LHCN-M2 (cell line): ENCODE measurements around the gene CAPZA1. TPM values are rescaled to one million over a fixed set of nuclear protein-coding genes. Genes with fewer than 3 reads are reported as not detected.

Experiments
- DNase-seq: peaks from one replicate; pipeline ENCODE4 v3.0.0-alpha.2; 2012; ENCODE audit warnings: low read depth
- total RNA-seq: library from RNA; depleted of rRNA; stranded (reverse); fragments of >200 nt; gene quantifications from 2 replicates; pipeline ENCODE4 v1.2.3, GENCODE V29; 2014

Gene CAPZA1
- total RNA-seq, 1 experiment from 2014 or later = 346 TPM

DNA sequence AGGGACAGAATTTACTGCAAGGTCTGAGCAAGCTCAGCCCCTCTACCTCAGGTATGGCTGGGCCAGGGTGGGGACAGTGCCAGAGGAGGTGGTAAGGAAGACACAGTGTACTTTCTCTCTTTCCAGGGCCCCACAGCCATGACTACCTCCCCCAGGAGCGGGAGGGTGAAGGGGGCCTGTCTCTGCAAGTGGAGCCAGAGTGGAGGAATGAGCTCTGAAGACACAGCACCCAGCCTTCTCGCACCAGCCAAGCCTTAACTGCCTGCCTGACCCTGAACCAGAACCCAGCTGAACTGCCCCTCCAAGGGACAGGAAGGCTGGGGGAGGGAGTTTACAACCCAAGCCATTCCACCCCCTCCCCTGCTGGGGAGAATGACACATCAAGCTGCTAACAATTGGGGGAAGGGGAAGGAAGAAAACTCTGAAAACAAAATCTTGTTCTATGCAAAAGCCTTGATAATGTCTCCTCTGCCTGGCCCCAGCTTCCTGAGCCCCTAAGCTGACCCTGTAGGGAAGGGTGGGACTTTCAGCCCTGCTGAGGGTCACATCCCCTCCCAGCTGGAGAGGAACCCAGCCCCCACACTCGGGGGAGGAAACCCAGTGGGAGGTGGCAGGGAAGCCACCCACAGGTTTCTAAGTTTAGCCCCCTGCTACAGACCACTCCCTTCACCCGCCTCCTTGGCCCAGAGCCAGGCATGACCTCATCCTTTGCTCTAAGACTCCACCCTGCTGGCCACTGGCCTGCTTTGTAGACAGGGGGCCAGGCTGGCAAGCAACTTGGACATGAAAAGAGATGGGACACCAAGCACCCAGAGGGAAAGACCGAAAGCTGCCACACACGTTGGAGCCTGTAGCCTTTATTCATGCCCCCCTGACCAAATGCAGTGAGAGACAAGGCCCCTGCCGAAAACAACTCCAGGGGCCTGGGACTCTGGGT lies 80.9 kb downstream of the CAPZA1 start:
- DNase-seq = peak; percentile 91

DNA sequence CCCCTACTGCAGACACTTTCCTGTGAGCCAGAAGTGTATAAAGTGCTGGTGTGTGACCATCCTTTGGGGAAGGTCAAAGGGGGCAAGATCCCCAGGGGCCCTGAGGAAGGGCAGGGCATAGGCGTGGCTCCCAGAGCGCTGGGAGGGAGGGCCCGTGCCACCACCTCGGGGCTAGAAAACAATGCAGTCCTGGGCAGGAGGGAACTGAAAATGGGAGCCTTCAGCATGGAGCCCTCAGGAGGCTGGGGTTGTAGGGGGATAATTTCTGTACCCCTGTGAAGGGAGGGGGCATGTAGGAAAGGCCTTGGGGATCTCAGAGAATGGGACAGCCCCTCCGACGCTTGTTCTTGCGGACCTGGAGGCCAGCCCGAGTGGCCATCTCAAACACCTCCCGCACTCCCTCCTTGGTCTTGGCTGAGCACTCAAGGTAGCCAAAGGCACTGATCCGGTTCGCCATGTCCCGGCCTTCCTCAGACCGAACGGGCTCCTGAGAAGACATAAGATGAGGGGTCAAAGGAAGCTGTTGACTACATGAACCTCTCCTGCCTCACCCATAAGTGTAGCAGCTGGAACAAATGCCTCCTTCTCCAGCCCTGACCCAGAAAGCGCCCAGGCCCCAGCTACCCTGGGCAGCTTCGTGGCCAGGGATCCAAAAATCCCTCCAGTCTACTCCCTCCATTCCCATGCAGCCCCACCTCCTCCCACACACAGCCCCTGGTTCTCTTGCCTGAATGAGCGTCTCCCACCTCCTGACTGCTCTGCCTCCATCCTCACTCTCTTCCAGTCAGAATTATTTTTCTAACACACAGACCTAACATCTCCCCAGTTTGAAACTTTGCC lies 81.8 kb downstream of the CAPZA1 start:
- no peak for DNase-seq

DNA sequence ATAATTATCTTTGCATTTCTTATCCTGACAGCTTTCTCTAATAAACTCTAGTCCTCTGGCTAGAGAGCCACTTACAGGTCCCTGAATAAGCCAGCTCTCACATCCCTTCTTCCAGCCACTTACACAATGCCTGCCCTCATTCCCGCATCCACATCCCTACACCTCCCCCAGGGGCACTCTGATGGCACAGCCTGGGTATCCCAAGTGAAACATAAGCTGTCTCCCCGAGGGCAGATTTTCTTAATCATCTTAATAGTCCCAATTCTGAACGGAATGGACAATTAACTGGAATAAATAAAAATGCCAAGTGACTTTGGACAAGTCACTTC lies 82.4 kb downstream of the CAPZA1 start:
- no peak for DNase-seq

DNA sequence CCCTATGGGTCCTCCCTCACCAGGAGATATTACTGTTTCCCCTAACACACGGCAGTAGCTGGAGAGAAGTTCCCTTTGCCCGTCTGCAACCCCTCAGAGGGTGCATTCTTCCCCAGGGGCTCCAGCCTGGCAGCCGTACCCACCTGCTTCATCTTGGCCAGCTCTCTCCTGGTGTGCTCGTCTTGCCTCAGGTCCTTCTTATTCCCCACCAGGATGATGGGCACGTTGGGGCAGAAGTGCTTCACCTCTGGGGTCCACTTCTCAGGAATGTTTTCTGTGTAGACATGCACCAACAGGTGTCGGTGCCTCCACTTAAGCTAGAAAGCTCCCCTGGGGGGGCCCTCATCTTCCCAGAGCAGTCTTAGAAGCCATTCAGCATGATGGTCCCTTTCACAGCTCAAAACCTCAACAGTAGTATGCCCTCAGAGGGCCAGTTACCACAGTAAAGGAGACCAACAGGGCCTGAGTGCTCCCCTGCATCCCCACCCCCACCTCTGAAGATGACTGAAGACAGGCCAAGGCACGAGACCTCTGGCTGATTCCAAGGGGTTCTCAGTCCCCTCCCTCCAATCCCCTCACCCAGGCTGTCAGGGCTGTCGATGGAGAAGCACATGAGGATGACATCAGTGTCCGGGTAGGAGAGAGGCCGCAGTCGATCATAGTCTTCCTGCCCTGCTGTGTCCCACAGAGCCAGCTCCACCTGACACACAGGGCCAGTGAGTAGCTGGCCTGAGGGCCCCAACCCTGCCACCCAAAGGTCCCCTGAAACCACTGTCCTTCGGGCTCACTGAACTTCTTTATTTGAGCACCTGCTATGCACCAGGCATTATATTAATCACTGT lies 83.0 kb downstream of the CAPZA1 start:
- no peak for DNase-seq

DNA sequence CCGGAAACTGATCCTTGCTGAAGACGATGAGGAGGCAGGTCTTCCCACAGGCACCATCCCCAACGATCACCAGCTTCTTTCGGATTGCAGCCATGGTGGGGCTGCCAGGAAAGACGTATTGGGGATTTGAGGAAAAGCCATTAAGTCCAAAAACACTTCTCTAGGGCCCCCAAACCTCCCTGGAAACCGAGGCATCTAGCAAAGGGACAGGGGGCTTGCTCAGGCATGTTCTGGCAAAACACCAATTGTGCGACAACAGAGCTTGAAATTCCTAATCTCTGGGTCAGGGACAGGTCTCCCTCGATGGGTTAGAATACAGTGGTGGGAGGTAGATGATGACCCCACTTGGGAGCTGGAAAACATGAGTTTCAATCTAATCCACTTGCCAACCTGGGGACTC lies 84.1 kb downstream of the CAPZA1 start:
- DNase-seq = no peak

DNA sequence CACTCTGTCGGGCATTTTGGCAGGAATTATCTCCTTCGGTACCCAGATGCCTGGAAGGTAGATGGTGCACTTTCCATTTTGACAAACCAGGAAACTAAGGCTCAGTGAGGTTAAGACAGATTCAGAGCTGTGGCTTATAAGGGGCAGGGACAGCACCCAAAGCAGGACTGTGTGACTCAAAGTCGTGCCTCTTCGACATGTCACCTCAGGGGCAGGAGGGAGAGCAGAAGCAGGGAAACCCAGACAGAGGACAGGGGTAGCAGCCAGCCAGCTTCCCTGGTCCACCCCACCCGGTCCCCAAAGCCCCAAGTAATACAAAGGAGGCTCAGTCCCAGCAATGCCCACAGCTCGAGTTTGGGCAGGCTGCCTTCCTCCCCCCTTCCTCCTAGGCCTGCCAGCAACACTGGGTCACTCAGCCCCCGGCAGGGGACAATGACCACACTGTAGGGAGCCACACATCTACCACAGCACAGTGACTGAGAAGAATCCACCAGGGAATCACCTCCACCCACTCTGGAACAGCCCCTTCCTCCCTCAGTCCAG lies 84.8 kb downstream of the CAPZA1 start:
- no peak for DNase-seq

DNA sequence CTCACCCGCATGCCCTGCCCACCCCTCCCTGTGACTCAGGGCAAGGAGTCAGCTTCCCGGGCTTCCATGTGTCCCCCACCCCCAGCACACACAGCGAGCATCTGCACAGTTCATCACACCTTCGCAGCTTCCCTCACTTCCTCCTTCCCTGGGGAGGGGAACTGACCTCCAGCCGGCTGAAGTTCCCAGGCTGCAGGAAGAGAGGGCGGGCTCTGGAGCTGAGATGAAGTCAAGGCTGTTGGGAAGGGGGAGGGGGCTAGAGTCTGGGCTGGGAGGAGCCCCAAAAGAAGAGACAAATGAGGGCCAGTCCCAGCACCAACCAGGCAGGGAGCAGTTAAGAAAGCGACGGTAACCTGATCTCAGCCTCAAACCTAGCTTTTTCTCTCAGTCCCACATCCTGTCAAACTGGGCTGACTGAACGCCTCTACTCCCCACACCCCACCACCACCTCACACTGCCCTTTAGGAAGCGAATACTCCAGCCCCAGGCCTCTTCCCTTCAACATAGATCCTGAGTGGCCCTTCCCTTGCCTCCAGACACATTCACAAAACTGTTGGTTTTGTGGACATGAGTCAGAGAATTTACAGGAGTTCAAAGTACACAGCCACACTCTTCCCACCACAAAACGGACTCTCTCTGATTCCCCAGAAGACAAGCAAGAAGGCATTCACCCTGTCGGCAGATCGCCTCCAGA lies 85.4 kb downstream of the CAPZA1 start:
- peak; percentile 98 for DNase-seq

DNA sequence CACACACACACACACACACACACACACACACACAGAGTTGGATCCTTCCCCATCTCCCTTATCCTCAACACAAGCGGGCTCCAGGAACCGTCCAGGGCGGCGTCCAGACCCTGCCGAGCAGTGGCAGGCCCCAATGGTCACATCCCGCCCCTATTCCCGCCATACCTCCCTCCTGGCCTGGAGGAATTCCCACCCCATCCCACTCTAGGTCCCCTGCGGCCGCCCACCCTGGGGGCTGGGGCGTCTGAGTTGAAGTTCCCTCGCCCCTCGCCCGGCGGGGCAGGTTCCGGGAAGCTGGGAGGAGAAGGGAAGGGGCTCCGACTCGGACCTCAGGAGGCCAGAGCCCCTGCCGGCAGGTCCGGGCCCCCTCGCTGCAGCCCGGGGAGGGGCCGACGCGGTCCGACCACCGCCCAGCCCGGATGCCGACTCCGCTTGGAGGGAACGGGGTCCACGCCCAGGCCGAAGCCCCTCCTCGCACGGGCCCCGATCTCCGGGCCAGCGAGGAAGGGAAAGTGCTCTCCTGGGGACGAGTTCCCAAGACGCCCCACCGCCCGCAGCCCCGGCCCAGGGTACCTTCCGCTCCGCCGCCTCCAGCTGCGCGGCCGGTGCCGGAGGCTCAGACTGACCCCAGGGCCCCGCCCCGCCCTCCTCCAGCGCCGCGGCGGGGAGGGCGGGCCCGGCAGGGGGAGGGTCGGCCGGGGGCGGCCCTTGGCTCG lies 87.0 kb downstream of the CAPZA1 start, which contains the start of gene RHOC:
Gene RHOC, minus strand, starts transcription at position 623 of the 716 bp plus-strand sequence. CDS start 3,328 bp downstream, outside the sequence.
- no peak for DNase-seq

DNA sequence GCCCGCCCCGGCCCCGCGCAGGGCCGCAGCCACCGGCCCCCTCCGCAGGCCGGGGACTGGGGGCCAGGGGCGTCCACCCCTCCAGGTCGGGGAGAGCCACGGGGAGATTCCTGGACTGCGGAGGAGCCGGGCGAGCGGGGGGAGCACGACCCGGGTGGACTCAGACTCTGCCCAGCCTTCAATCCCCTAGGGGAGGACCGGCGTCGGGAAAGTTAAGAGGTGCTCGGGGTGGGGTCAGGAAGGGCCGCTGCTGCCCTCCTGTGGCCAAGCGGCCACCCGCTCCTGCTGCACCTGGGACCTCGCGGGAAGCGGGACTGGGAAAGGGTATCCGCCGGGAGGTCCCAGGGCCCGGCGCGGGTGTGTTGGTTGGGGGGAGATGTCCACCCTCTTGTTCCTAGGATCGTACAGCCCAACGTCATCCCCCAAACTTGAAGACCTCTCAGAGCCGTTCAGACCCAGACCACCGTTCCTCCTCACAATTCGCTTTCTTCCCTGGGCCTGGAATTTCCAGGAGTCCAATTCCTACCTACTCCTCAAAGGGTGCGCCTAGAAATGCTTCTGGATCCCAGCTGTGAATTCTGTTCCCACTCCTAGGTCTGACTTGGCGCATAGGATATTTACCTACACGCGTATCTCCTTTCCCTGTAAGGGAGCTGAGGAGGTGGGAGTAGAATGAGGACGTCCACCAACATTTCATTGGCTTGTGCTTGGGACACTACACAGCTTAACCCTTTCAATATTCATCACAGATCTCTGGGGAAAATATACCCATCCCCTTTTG lies 87.8 kb downstream of the CAPZA1 start:
- DNase-seq = peak; percentile 88

DNA sequence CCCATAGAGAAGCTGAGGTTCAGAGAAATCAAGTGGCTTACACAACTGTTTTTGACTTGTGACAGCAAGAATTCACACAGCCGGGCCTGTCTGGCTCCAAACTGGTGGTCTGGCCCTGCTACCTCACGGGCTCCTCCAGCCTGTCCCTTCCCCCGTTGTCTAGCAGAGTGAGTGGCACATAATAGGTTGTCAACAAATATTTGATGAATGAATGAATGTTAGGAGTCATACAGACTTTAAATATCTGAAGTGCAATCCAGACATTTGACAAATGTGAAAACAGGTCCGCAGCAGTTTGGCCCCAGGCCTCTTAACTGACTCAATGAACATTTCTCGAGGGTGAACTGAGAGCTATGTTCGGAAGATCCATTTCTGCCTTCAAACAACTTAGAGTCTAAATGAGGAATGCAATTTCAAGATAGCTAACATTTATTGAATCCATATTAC lies 88.4 kb downstream of the CAPZA1 start:
- no peak for DNase-seq

DNA sequence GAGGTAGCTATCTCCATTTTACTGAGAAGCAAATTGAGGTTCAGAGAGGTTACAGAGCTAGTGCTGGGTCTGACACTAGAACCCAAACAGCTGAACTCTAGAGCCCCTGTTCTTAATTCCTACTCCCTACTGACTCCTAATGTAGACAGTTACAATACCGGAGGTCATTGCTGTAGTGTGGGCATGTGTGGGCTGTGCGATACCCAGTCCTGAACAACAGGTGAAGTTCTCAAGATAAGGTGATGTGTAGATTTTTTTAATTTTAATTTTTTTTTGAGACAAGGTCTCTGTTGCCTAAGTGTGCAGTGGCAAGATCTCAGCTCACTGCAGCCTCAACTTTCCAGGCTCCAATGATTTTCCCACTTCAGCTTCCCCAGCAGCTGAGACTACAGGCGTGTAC lies 88.9 kb downstream of the CAPZA1 start:
- DNase-seq = no peak

DNA sequence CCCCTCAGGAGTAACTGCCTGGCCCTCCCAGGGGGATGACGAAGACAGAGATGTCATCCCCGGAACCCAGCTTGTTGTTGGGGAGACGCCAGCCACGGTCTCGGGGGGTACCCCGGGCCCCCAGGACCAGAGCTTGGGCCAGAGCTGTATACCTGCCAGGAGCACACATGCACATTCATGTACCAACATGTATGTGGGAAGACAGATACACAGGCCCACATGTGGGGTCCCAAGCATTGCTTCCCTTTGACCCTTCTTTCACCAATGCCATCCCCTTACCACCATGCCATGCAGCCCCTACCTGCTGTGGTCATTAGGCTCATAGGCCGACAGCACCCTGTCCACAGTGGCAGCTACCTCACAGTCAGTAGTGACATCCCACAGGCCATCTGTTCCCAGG lies 90.5 kb downstream of the CAPZA1 start:
- DNase-seq = no peak

DNA sequence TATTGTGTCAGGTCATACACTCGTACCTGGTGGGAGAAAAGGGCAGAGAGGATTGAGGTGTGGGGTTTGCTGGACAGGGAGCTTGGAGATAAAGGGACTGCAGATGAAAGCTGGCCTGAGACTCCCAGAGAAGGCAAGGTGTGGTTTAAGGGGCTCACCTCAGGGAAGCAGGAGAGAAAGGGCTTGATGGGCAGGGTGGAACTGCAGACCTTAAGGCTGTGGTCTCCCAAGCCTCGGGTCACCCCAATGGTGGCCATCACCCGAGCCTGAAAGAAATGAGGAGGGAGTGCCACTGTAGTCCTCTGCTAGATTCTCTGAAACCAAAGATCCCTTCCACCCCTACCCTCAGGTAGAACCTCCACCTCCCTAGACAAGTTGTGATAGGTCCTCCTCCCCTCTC lies 91.0 kb downstream of the CAPZA1 start:
- no peak for DNase-seq

DNA sequence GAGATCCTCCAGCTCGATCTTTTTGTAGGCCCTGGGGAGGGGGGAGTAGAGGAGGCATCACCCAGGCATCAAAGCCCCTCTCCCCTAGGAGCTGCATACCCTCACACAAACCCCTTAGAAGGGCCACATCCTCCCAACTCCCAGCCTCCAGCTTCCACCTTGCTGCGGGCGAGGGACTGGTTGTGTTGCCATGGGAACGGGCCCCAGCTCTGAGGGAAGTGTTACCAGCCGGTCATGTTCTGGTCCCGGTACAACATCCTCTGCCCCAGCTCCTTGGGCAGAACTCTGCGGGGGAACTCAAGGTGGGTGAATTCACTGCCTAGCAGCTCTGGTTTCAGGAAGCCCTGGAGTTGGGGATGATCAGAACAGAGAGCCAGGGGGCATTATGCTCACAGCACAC lies 91.4 kb downstream of the CAPZA1 start:
- DNase-seq = no peak

DNA sequence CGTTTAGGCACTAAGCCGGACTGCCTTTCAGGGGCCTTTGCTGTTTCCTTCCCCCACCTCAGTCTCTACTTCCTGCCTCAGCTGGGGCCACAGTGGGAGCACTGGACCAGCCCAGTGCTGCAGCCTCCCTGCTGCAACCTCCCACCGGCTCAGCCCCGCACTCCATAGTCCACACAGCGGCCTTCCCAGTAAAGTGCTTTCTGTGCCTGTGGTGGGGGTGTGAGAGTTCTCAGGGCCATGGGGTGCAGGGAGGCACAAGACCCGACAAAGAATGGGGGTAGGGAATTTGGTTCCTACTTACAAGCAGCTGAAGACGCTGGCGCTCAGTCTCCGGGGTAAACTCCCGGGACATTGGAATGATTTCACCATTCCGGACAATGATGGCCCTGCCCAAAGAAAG lies 92.0 kb downstream of the CAPZA1 start:
- DNase-seq = no peak

DNA sequence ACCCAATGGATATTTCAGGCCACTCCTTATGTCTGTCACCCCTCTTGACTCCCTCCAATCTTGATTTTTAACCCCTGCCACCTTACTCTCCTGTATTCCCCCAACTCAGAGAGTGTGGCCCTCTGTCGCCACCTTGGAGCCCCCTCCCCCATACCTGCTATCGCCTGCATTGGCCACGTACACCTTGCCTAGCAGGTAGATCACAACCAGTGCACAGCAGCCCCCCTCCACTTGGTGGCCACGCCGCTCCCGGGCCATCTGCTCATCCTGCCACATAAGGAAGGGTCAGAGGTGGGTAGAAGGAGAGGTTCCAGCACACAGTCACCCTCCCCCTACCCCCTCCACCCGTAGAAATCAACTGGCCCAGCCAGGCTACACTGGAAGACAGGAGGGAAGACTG lies 92.6 kb downstream of the CAPZA1 start:
- no peak for DNase-seq

DNA sequence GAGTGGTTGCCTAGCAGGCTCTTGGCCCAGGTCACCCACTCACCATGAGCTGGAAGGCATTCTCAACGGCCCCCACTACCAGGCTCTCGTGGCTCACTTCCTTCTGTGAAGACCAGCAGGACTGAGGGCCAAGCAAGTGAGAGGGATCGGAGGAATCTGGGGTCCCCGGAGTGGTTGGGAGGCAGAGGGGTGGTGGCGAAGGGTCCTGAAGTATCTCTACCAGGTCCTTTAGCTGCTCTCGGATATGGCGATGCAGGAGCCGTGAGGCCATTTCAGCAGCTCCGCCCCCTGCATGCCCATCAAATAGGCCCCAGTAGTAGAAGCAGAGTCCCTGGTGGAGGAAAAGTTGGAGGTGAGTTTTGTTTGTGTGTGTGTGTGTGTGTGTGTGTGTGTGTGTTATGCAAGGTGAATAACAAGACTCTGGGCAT lies 93.1 kb downstream of the CAPZA1 start:
- DNase-seq = no peak

DNA sequence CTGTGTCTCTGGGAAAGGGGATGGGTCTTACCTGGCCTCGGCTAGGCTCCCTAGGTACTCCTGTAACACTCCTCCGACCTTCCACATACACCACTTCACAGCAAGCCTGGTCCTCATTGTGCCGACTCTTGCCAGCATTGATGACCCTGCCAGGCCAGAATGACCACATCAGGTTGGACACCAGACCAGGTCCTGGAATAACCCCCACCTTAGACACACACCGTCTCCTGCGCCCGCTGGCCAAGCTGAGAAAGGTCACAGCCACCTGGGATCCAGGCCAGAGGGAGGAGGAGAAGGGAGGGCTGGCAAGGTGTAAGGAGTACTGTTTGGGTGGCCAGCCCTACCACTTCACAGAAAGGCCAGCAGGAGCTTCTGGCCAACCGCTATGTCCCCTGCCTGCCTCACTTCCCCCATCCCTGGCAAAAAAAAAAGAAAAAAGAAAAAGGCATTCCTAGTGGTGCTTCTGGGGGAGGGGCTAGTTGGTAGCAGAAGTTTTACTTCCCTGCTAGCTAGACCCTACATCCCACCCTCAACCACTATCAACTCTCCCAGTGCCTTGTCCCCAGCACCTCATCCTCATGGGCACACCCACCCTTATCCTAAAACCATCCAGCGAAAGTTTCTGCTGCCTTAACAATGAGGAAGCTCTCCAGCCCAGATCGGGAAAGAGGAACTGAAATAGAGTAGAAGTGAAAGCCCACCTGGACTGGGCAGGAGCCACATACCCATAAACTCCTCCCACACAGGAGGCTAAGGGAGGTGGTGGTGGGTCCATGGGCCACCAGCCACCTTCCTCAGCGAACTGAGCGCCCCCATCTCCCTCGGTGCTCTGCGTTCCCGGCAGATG lies 94.1 kb downstream of the CAPZA1 start:
- no peak for DNase-seq
